GM21825 (cell line): ENCODE results near the gene UBE2F.
"Not testable (repeated sequence)": the region's sequence is repeated elsewhere in the genome, so short reads cannot be mapped to it uniquely, and the experiment has no call there.

Experiments
- ATAC-seq: cut with Tn5 transposase; IDR thresholded peaks from one replicate; pipeline ENCODE4 v1.9.1; 2021; ENCODE audit warnings: mild to moderate bottlenecking, moderate library complexity; ENCODE audit not compliant: unreplicated experiment

The UBE2F gene

DNA sequence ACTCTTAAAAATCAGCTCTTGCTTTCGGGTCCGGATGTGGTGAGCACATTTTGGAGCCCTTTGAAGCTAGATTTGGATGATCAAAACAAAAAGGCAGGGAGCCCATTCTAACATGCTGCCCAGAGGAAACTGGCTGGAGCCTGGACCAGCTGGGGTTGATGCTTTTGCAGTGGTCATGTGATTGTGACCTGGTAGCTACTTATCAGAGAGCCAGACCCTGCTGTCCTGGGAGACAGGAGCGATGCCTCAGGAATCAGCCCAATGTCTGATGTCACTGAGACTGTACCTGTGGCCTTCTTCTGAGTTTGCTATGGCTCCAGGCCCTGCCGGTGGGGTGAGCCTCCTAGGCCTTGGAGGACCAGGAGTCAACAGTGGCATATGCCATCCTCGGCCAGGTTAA, 75.3 kb downstream of the UBE2F start:
- ATAC-seq, result no peak

DNA sequence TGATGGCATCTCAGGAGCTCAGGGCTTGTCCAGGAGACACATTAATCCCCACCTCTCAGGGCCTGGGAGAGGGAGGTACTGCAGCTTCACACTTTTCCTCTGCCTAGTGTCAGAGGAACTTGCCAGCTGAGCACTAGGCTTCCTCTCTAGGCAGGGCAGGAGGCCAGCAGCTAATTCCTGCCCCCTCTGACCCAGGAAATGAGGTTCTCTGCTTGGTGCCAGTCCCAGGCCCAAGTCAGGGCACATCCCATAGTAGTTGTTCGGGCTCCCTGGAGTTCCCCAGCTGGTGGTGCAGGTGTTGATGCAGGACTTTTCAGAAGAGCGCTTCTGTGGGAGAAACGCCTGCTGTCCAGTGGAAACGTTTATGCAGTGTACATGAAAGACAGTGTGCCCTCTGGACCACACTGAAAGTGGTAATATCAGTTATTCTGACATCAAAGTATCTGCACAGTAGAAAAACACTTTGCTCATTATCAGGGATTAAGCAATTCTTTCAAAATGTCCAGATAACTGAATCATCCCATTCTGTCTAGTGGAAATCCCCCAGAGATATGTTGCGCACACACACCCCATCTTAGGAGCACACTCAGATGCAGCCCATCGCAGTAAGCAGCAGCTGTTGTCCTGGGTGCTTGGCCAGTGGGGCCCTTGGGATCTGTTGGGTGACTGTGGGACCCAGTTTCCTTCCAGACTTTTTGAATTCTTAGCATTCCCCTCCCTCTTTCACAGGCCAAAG, 76.2 kb downstream of the UBE2F start:
- no peak for ATAC-seq

- ATAC-seq, result no peak
These were observed 77.0 kb downstream of the UBE2F start for GRCh38 chr2:238043851-238044250.

GRCh38 chr2:238045575-238045974, 78.8 kb downstream of the UBE2F start:
- no peak for ATAC-seq

GRCh38 chr2:238046725-238047270, 80.0 kb downstream of the UBE2F start:
- no peak for ATAC-seq

GRCh38 chr2:238053191-238053776, 86.5 kb downstream of the UBE2F start:
- no peak for ATAC-seq

GRCh38 chr2:238055841-238056240, 89.0 kb downstream of the UBE2F start:
- ATAC-seq, result no peak

DNA sequence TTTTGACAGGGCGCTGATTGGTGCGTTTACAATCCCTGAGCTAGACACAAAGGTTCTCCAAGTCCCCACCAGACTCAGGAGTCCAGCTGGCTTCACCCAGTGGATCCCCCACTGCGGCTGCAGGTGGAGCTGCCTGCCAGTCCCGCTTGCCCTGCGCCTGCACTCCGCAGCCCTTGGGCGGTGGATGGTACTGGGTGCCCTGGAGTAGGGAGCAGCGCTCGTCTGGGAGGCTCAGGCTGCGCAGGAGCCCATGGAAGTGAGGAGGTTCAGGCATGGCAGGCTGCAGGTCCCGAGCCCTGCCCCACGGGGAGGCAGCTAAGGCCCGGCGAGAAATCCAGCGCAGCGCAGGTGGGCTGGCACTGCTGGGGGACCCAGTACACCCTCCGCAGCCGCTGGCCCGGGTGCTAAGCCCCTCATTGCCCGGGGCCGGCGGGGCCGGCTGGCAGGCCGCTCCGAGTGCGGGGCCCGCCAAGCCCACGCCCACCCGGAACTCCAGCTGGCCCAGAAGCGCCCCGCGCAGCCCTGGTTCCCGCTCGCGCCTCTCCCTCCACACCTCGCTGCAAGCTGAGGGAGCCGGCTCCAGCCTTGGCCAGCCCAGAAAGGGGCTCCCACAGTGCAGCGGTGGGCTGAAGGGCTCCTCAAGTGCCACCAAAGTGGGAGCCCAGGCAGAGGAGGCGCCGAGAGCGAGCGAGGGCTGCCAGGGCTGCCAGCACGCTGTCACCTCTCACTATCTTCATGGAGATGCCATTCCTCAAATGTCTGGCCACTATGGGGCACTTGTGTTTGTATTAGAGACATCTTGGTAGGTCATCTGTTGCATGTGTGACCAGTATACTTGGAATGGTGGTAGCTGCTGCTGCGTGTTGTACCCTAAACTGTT, 91.1 kb downstream of the UBE2F start:
- ATAC-seq, result not testable (repeated sequence)

GRCh38 chr2:238059505-238059904, 92.7 kb downstream of the UBE2F start:
- no peak for ATAC-seq

DNA sequence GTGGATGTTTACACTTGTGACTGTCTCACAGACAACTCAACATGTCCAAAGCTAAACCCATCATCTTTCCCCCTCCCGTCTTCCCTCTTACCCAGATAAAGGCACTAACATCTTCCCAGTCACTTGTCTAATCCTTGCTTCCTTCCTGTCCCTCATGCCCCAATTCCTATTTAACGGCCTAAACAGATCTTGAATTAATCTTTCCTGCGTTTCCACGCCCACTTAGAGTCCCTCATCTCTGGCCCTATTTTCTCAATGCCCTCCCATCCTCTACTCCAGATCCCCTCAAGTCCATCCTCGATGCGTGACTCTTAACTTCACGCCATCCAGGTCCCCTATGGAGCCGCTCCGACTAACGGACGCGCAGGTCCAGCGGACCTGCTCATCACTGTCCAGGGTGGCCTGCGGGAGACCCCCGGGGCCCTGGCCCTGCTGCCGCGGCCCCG, 93.3 kb downstream of the UBE2F start:
- ATAC-seq, result no peak

DNA sequence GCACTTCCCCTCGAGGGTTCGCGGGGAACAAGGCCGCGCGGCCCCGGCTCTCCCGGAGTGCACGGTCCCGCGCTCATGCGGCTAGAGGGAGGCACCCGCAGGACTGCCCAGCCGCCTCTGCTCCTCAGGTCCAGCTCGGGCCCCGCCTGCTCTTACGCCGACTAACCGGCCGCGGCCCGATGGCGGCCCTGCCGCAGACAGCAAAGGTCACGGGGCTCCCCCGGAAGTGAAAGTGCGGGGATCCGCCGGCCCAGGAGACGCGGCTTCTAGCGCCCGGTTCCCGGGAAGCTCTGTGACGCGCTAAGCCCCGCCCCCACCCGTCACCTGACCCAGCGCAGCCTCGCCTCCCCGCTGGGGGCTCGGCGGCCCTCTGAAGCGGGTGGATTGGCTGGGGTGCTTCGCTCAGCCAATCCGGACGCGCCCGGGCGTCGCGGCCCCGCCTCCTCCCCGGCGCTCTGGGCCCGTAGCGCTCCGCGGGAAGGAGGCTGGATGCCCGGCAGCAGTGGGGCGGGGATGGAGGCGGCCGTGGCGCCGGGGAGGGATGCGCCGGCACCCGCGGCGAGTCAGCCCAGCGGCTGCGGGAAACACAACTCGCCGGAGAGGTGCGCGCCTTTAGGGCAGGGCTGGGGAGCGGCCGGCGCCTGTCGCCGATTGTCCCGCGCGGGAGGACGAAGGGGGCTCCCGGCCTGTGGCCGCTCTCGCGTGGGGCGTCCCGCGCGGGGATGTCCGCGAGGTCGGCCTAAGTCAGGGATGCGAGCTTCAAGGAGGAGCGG, 93.9 kb downstream of the UBE2F start, which contains the start of gene SCLY:
Gene SCLY (plus strand): TSS at position 460 of the 773 bp plus-strand sequence. CDS start 54 bp downstream, at position 514.
- peak; percentile 94 for ATAC-seq

DNA sequence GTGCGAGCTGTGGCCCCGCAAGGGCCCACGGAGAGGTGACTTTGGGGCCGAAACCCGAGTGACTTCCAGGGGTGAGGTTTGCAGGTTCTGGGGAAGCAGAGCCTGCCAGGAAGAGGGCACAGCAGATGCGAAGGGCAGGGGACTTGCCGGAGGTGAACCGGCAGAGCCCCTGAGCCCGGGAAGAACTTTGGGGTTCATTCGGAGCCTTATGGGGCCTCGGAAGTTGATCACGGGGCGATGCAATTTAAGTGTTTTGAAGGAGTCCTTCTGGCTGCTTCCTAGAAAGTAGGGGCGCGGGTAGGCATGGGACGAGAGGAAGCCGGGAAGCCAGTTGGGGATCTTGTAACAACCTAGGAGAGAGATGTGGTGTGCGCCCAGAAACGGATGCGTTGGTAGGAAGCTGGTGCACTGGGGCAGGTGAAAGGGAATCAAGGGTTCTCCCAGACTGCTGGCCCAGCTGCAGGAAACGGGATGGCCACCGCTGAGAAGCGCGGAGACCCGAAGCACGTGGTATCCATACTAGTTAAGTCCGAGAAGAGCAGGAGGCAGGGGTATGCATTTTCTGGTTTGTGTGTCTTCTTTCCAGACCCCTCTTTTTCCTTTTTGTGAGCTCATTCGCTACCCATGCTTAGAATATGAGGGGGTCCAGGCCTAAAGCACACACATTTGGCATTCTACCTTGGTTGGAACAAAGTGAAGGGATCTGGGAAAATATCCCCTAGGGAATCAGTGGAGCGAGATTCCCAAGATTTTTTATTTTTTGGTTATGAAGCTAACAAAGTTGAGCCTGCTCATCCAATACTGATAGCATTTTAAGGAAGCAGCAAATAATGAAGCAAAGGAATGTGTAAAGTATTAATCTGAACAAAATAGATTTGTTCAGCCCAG, 94.7 kb downstream of the UBE2F start:
- ATAC-seq, result peak; percentile 9

- ATAC-seq, result no peak
These were observed 96.8 kb downstream of the UBE2F start for GRCh38 chr2:238063414-238064189.

GRCh38 chr2:238064376-238064775, 97.6 kb downstream of the UBE2F start:
- ATAC-seq, result no peak

DNA sequence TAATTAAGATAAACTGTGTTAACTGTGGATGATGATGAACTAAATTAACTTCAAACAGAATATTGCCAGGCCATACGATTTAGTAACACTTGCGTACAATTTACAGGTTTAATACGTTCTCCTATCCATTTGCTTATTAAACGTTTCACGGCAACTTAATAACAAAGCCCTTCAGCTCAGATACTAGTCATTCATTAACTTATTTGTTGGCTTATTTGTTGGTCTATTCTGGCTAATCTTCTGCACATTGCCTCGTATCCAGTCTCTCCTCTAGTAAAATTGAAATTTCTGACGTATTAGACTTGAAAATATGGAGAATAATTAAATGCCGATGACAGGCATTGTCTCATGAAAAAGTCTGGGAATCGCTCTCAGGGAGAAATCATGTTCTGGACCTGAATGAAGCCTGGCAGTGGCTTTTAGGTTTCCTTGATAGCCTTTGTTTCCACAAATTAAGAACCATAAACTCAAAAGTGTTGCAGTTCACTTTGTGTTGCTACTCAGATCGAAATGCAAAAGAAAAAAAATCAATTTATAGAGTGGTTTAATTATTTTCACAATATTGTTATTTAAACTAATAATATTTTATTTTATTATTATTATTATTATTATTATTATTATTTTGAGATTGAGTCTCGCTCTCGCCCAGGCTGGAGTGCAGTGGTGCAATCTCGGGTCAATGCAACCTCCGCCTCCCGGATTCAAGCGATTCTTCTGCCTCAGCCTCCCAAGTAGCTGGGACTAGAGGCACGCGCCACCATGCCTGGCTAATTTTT, 98.4 kb downstream of the UBE2F start:
- ATAC-seq, result no peak

- no peak for ATAC-seq
These were observed 99.4 kb downstream of the UBE2F start for GRCh38 chr2:238066218-238066617.

GRCh38 chr2:238066718-238067117, 99.9 kb downstream of the UBE2F start:
- ATAC-seq, result not testable (repeated sequence)

GRCh38 chr2:238067939-238068338, 101.1 kb downstream of the UBE2F start:
- no peak for ATAC-seq
